Colonic mucosa (tissue), 4 donors: ENCODE data around the gene XPR1. TPM values are rescaled to one million over a fixed set of nuclear protein-coding genes. Genes with fewer than 3 reads are reported as not detected.
A peak's percentile ranks its signal among the peaks of the same experiment; 100 is the strongest.

Experiments
- DNase-seq: peaks from one replicate; pipeline ENCODE4 v3.0.0-alpha.2; 2020
- H3K27ac ChIP-seq: fragments of 200-600 bp; one replicate; pipeline ENCODE4 v1.8.0; 2021
- H3K27me3 ChIP-seq: fragments of 200-600 bp; one replicate; pipeline ENCODE4 v1.8.0; 2021
- H3K36me3 ChIP-seq: fragments of 200-600 bp; one replicate; pipeline ENCODE4 v1.8.0; 2021
- H3K4me1 ChIP-seq: fragments of 200-600 bp; one replicate; pipeline ENCODE4 v1.8.0; 2021; ENCODE audit warnings: mild to moderate bottlenecking
- H3K4me3 ChIP-seq: fragments of 200-600 bp; one replicate; pipeline ENCODE4 v1.8.0; 2021
- H3K9ac ChIP-seq, 2 donors: one replicate each; pipeline ENCODE4 v1.7.0; 2013; ENCODE audit warnings: control low read depth in 2 of 2, low read depth in 2 of 2, low read length in 2 of 2
- H3K9me3 ChIP-seq: fragments of 200-600 bp; one replicate; pipeline ENCODE4 v1.8.0; 2021
- CTCF ChIP-seq: fragments of 200-600 bp; IDR thresholded peaks from one replicate; pipeline ENCODE4 v1.8.0; 2022; ENCODE audit warnings: antibody characterized with exemption, mild to moderate bottlenecking
- intact Hi-C: fragments of 100-400 bp; cut with DNase I; formaldehyde crosslinking; loops from one replicate; pipeline ENCODE4 v1.14.1; 2022
- total RNA-seq, 2 donors: library from RNA; stranded (reverse); fragmentation: NEBNext Ultra II Directional in 1 of 2; extraction: Animal tissue kit (Norgen Biotek cat#: 25700) in 1 of 2; gene quantifications; one replicate each; pipeline ENCODE4 v1.2.1, GENCODE V29; 2021
- donor health status: healthy.
- donor health status: DM: no; HTN: no; CAD: no.
- donor health status: DM: no; HTN: no; CAD: no.

XPR1 gene
- total RNA-seq, 2 donors from 2014 or later, result 20.5 to 25.8 TPM

- intact Hi-C loops, result no loop called here
Observed at GRCh38 chr1:180932378-180932777, 300.6 kb downstream of the XPR1 start.

GRCh38 chr1:180933141-180933540 lies 301.3 kb downstream of the XPR1 start:
- H3K27ac ChIP-seq, result no peak overlapping the region
- no peaks in the 10 kb centered on the region for H3K9me3 ChIP-seq
- H3K27me3 ChIP-seq, result no peaks in the 10 kb centered on the region
- no peak for TF ChIP-seq CTCF
- H3K36me3 ChIP-seq, result no peaks in the 10 kb centered on the region
- H3K9ac ChIP-seq, result no peak overlapping the region
- no peak for DNase-seq
- no peaks in the 10 kb centered on the region for H3K4me1 ChIP-seq
- intact Hi-C loops, result no loop called here
- H3K4me3 ChIP-seq, result no peak overlapping the region

More at GRCh38 chr1:180932378-180932777, 300.6 kb downstream of the XPR1 start:
- no peaks in the 10 kb centered on the region for H3K36me3 ChIP-seq
- H3K9me3 ChIP-seq, result no peaks in the 10 kb centered on the region
- H3K4me3 ChIP-seq, result no peak overlapping the region
- no peak for TF ChIP-seq CTCF
- H3K9ac ChIP-seq, result no peak overlapping the region
- no peak overlapping the region for H3K27ac ChIP-seq
- no peaks in the 10 kb centered on the region for H3K4me1 ChIP-seq
- no peaks in the 10 kb centered on the region for H3K27me3 ChIP-seq
- DNase-seq, result no peak

- H3K27ac ChIP-seq, result no peak overlapping the region
- H3K9me3 ChIP-seq, result no peaks in the 10 kb centered on the region
- no peak overlapping the region for H3K9ac ChIP-seq
- no peaks in the 10 kb centered on the region for H3K27me3 ChIP-seq
- no peaks in the 10 kb centered on the region for H3K36me3 ChIP-seq
- intact Hi-C loops, result no loop called here
- no peak for TF ChIP-seq CTCF
- H3K4me3 ChIP-seq, result no peak overlapping the region
- DNase-seq, result no peak
- no peaks in the 10 kb centered on the region for H3K4me1 ChIP-seq
Observed at GRCh38 chr1:180934563-180934962, 302.7 kb downstream of the XPR1 start.

GRCh38 chr1:180935326-180936109 lies 303.7 kb downstream of the XPR1 start:
- H3K4me3 ChIP-seq, result peak overlapping the region; percentile 23

More at GRCh38 chr1:180935326-180936109, 303.7 kb downstream of the XPR1 start:
- peak; percentile 62 for DNase-seq
- Histone ChIP-seq H3K36me3 (no peaks in the 10 kb centered on the region), H3K4me1 (no peaks in the 10 kb centered on the region), H3K9ac (no peak overlapping the region), H3K9me3 (no peaks in the 10 kb centered on the region), H3K27ac (no peak overlapping the region), H3K27me3 (no peaks in the 10 kb centered on the region)
- intact Hi-C loops, result no loop called here
- no peak for TF ChIP-seq CTCF
